8988T (cell line): ENCODE results near the gene BRD3.
A peak's percentile ranks its signal among the peaks of the same experiment; 100 is the strongest.

ENCODE experiments used
- DNase-seq: peaks from one replicate; pipeline ENCODE4 v3.0.0; 2011

The BRD3 gene

DNA sequence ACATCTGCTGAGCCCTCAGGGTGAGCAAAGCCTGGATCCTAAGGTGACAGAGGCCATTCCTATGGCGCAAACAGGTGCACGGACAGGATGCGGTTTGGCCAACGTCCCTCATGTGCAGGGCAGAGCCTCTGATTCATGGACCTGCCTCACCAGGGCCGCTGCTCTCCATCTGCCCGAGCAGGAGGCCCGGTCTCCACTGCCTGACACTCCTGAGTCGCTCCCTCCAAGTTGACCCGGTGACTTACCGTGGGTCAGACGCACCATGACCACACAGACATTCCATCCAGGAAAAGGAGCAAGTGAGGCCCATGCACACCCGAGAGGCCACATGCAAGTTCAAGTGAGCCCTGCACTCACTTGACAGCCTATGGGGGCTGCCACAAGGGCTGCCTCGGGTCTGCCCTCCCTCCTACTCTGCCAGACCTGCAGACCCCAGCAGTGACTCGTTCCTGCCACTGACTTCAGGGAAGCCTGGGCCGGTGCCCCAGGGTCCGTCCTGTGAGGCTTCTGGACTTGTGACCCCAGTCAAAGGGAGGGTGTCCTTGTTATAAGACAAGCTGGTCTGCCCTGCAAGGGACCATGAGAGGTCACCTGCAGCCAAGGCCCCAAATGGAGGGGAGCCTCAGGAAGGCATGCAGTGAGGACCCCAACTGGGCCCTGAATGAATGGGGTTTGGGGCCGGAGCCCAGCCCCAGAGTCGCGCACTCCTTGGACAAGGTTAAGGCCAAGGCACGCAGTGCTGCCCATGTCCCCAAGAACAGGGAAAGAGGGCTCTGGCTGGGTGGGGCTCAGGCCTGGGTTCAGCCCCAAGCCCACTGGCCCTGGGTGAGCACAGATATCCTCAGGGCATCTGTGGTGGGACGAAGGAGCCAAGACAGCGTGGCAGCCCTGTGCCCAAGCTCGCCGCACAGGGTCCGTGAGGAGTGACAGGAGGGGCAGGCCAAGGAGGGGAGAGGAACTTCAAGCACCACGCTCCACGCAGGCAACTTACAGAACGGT, 32.5 kb downstream of the BRD3 start:
- DNase-seq = no peak

DNA sequence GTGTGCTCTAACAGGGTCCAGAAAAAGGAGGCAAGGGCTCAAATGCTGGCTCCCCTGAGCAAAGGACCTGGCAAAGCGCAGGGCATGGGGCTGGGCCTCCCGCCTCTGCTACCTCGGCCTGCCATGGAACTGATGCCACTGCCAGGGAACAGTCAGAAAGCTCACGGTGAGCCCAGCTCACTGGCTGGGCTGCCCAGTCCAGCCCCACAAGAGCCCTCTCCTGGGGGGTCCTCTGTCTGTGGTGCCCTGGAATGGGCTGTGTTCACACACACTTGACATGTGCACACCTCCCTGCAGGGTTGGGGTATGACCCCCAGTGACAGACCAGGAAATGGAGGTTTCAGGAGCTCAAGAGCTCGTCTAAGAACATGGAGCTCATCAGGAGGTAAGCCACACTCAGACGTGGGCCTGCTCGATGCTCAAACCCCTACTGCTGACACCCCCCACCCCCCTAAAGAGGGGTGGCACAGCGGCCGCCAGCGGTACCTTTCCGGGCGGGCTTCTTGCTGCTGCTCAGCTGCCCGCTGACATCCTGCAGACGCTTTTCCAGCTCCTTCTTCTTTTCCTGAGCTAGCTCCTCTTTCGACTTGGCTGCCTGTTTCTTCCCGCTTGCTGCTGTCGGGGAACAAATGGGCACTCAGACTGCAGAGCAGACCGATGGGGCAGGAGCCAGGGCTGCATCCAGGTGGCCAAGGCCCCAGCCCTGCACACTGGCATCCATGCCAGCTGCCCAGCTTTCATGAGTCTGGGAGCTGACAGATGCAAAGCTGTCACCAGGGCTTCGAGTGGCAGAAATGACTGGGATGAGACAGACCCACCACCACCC, 33.4 kb downstream of the BRD3 start:
- no peak for DNase-seq

- DNase-seq = no peak
Measured at GRCh38 chr9:134033516-134034214, 34.2 kb downstream of the BRD3 start.

DNA sequence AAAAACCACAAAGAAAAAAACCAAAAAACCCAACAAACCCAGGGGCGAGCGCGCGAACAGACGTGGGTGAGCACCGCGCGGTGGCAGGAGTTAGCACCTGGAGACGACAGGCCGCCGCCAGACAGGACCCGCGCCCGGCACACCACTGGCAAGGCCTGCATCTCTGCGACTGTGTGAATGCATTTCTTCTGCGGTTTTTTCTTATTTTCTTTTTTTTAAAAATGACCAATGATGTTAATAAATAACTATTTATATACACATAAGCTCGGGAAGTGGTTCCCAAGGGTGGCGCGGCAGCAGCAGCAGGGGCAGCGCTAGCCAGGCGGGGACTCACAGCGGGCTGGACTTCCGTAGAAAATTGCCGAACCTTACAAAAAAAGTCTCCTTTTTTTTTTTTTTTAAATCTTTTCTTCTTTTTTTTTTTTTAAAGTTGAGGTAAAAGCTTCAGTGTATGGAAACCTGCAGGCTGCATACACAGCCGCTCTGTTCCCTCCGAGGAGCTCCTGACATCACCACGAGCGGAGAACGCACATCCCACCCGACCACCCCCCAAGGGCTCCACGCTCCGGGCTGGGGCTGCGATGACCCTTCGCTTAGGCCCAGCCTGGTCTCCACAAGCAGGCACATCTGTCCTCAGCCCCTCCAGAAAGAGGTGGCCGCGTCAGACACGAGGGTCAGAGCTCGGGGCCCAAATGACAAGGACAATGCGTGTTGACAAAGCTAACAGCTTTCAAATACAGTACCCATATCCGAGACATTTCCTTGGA, 35.2 kb downstream of the BRD3 start:
- no peak for DNase-seq

DNA sequence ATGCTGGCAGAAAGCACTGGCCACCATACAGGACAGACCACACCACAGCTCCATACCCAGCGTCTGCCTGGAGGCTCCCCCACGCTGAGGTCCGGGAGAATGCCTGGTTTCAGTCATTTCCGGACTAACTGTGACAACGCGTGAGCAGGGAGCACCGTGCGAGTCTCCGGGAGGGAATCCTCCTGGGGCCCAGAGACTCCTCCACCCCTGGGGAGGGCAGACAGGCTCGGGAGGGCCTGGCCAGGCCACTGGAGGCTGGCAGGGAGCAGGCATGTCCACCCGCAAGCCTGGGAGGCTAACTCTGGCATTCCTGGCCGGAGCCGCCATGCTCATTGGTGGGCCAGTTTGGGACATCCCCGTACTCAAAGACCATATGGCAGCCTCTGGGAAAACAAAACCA, 36.0 kb downstream of the BRD3 start:
- DNase-seq = no peak

DNA sequence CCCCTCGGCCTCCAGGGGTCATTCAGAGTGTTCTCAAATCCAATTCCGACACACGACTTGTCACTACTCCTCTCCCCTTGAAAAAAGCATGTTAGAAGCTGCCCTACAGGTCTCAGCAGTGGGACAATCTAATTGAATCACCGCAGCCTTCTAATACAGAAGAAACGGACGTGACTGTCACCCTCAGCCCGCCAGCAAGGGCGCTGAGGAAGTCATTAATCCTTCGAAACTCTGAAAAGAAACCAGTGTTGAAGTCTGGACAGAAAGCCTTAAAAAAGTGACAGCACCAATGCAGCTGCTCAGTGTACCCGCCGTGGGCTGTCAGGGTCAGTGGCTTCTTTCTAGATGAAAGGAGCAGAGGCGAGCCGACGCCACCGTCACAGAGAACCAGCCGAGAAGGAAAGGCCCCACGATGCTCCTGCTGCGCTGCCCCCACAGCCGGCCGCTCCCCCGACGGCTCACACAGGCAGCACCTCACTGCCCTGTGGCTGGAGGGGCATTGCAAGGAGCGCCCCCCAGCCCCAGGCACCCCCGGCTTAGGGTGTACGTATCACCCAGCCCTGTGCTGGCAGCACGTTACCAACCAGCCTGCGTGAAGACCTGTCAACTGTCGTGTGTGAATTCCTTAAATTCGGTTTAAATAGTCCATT, 36.9 kb downstream of the BRD3 start:
- DNase-seq = no peak

DNA sequence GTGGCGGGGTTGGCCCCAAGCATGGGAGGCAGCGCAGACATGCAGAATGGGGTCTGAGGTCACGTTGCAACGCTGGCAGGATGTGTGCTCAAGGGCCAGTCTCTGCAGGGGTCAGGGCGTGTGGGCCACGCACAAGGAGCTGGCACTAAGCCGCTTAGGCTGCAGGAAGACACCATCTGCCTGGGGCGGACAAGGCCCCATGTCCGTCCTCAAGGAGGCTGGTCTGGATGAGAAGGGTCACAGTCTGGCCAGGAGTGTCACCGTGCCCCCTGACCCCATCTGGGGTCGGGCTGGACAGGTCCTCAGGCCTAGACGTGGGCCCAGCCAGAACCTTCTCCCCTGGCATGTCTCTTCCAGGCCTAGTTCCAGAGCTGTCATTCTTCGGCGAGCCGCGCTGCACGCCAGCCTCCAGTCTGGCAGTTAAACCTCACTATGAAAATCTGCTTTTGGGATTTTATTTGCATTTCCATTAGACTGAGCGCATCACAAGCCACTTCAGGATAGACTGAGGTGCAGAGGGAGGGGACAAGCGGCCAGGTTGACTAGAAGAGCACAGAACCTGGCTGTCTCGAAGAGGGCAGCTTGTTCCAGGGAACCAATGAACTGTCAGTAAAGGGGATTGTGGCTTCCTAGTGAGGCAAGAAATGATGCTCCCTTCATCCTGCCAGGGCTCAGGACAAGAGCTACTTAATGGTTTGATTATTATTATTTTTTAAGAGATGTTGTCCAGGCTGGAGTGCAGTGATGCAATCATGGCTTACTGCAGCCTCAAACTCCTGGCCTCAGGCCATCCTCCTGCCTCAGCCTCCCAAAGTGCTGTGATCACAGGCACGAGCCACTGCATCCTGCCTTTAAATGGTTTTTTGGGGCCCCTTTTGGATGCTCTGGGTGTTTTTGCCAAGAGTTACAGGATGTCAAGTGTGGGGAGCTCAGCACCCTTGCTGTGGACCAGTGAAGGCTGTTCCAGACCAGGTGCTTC, 38.3 kb downstream of the BRD3 start:
- no peak for DNase-seq

GRCh38 chr9:134028575-134029247, 39.1 kb downstream of the BRD3 start:
- DNase-seq = no peak

GRCh38 chr9:134028076-134028475, 39.8 kb downstream of the BRD3 start:
- no peak for DNase-seq

GRCh38 chr9:134027561-134027960, 40.3 kb downstream of the BRD3 start:
- DNase-seq = no peak

DNA sequence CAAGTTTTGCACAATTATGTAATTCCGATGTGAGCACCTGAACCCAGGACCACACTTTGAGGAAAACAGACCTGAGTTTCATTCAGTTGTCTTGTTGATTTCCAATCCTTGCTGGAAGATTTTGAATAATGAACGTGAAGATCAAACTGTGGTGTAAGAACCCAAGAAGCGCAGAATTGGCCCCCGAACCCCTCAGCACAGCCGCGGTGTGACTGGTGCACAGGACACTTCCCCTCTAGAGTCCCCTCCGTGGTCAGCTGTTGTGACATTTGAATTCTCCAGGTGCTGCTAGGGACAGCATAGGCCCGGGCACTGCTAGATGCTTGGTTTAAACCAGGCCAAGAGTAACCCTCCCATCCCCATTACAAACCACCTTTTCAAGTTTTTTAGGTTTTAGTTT, 40.8 kb downstream of the BRD3 start:
- DNase-seq = no peak

DNA sequence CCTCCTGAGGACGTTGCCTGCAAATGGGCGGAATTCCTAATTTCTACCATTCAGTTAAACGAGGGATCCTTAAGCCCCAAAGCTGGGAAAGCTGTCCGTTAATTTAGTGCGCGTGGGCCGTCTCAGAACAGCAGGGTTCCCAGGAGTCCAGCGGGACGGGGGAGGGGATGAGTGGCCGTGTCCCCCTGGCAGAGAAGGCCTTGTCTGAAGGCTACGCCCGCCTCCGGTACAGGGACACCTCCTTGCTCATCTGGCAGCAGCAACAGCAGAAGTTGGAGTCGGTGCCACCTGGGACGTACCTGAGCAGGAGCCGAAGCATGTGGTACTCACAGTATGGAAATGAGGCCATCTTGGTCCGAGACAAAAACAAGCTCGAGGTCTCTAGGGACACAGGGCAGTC, 41.2 kb downstream of the BRD3 start:
- no peak for DNase-seq

DNA sequence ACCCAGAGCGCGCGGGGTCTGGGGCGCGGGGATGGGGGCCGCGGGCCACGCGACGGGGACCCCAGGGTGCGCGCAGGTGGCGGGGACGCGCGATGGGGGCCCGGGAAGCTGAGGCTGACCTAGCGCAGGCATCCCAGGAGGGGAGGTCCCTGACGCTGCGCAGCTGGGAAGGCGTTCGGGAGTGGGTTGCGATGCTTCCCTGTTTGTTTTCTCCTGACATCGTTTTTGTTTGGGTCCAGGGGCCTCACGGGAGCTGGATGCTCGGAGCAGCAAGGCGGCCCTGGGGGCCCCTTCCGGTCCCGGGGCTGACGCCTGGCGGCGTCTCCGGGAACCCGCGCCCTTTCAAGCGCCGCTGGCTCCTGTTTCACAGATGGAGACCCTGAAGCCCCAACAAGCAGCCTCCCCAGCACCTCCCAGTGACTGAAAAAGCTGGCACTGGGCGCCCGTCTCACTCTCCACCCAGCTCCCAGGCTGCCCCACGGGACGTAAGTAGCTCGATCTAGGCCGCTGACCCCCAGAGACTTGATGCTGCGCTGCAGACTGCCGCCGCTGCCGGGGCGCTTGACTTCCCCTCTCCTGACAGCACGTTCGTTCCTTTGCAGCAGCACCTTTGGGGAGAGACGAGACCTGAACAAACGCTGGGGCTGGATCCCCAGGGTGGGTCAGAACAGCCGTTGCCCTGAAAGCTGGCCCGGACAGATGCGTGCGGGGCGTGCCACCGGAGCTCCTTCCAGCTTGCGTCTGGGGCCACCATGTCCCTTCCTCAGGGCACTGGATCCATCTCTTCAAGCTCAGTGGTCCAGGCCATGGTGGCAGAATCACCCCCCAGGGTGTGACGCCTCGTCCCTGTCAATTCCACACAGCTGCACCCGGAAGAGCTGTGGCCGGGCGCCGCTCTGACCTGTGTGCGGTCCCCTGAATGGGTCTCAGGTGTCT, 42.0 kb downstream of the BRD3 start:
- DNase-seq = peak; percentile 64

DNA sequence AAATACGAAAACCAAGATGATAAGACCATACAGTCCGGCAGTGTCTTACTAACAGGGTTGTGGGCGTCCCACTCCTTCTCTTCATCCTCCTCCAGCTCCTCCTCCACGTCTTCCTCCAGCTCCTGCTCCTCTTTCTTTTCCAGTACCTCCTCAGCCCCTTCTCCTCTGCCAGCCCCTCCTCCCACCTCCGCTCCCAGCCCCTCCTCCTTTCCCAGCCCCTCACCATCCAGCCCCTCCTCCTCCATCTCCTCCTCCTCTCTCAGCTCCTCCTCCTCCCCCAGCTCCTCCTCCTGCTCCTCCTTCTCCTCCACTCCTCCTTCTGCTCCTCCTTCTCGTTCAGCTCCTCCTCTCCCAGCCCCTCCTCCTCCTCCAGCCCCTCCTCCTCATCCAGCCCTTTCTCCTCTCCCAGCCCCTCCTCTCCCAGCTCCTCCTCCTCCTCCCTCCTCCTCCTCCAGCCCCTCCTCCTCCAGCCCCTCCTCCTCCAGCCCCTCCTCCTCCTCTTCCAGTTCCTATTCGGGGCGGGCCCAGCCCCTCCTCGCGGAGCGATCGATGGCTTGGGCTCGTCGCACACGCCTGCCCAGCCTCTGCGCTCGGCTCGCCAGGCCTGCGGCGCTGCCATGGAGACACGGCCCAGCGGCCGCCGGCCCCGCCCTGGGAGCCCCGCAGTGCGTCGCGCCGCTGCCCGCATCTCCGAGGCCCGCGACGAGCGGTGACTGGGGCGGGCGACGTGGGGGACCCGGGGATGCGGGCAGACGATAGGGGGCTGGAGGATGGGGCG, 42.8 kb downstream of the BRD3 start, which contains the start of gene BRD3OS:
TSS of gene BRD3OS (plus strand) at position 654 of the 778 bp plus-strand sequence. CDS start 1,267 bp downstream, outside the sequence.
- DNase-seq = peak; percentile 88

DNA sequence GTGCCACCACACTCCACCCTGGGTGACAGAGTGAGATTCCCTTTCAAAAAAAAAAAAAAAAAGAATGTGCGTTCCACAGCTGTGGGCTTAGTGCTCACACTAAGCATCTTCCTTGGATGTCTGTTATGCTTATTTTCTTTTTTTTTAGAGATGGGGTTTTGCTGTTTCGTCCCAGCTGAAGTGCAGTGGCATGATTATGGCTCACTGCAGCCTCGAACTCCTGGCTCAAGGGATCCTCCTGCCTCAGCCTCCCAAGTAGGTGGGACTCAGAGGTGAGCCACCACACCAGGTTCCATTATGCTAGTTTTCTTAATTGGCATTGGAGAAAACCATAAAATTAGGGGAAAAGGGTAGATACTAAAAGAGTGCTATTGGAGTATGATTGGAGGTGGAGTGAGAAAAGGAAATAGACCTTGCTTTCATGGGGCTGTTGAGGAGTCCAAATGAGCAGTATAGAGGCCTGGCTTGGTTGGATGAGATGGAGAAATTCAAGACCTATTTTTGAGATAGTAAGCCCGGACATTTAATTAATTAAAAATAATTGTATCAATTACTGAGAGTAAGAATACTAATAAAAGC, 43.5 kb downstream of the BRD3 start:
- DNase-seq = no peak

DNA sequence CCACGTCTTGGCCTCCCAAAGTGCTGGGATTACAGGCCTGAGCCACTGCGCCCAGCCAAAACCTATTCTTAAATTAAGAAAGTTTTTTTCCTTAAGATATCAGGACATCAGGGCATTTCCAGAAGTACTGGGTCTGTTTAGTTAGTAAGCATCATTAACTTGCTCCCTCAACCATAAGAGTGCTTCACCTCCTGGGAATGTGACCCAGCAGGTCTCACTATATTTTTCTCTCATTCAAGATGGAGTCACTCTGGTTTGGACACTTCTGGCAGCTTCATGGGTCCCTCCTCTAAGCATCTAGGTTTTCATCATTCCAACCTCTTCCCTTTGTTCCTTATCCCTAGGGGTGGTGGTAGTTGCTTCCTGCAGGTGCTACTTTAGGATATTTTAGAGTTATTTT, 52.9 kb downstream of the BRD3 start:
- no peak for DNase-seq

- no peak for DNase-seq
Measured at GRCh38 chr9:134011401-134011800, 56.4 kb downstream of the BRD3 start.
